GM18505 (cell line): ENCODE results near the gene COQ7.

Experiments
- ATAC-seq: cut with Tn5 transposase; IDR thresholded peaks from one replicate; pipeline ENCODE4 v1.9.1; 2021; ENCODE audit not compliant: unreplicated experiment
- POLR2A ChIP-seq: IDR thresholded peaks from 4 replicates; pipeline ENCODE4 v1.6.1; 2011; ENCODE audit warnings: borderline replicate concordance; ENCODE audit not compliant: insufficient read depth, insufficient read length; ENCODE audit errors: extremely low read depth

Gene COQ7

GRCh38 chr16:19128454-19129200, 61.2 kb downstream of the COQ7 start:
- TF ChIP-seq POLR2A: no peak
- no peak for ATAC-seq
